MM.1S (cell line): Measurements from ENCODE around the gene CNTROB.

ENCODE experiments used
- DNase-seq: peaks from one replicate; pipeline ENCODE4 v3.0.0-alpha.2; 2015
- H2AFZ ChIP-seq: fragments of 300-600 bp; sonication (generic); 2 replicates; pipeline ENCODE4 v1.6.0; 2016; ENCODE audit warnings: antibody characterized with exemption, low read length
- H3F3A ChIP-seq: fragments of 300-600 bp; sonication (generic); 2 replicates; pipeline ENCODE4 v1.6.1; 2016; ENCODE audit warnings: mild to moderate bottlenecking, antibody characterized with exemption, low read length, moderate library complexity, mixed read lengths; ENCODE audit not compliant: insufficient read depth
- H3K27ac ChIP-seq: fragments of 300-600 bp; sonication (generic); 2 replicates; pipeline ENCODE4 v1.5.1; 2016; ENCODE audit warnings: mild to moderate bottlenecking, low read length
- H3K27me3 ChIP-seq: fragments of 300-600 bp; sonication (generic); replicated peaks from 2 replicates; pipeline ENCODE4 v1.6.0; 2016; ENCODE audit warnings: low read length; ENCODE audit not compliant: insufficient read depth
- H3K36me3 ChIP-seq: fragments of 300-600 bp; sonication (generic); replicated peaks from 2 replicates; pipeline ENCODE4 v1.6.1; 2016; ENCODE audit warnings: mild to moderate bottlenecking, low read length, mixed read lengths; ENCODE audit not compliant: insufficient read depth
- H3K4me1 ChIP-seq: fragments of 300-600 bp; sonication (generic); 2 replicates; pipeline ENCODE4 v1.6.1; 2016; ENCODE audit warnings: low read length, mixed read lengths
- H3K4me2 ChIP-seq: fragments of 300-600 bp; sonication (generic); 2 replicates; pipeline ENCODE4 v1.6.0; 2016; ENCODE audit warnings: low read depth, low read length
- H3K4me3 ChIP-seq: fragments of 300-600 bp; sonication (generic); 2 replicates; pipeline ENCODE4 v1.5.1; 2016; ENCODE audit warnings: low read length, mixed read lengths
- H3K79me2 ChIP-seq: fragments of 300-600 bp; sonication (generic); 2 replicates; pipeline ENCODE4 v1.6.1; 2016; ENCODE audit warnings: mixed run types, low read length, mixed read lengths
- H3K9ac ChIP-seq: fragments of 300-600 bp; sonication (generic); 2 replicates; pipeline ENCODE4 v1.6.1; 2016; ENCODE audit warnings: low read length, mixed read lengths
- H3K9me2 ChIP-seq: fragments of 300-600 bp; sonication (generic); replicated peaks from 2 replicates; pipeline ENCODE4 v1.6.1; 2016; ENCODE audit warnings: mild to moderate bottlenecking, low read length, mixed read lengths; ENCODE audit not compliant: insufficient read depth
- H3K9me3 ChIP-seq: fragments of 300-600 bp; sonication (generic); replicated peaks from 2 replicates; pipeline ENCODE4 v1.6.1; 2016; ENCODE audit warnings: mild to moderate bottlenecking, low read length, mixed read lengths; ENCODE audit not compliant: insufficient read depth
- H4K20me1 ChIP-seq: fragments of 300-600 bp; sonication (generic); 2 replicates; pipeline ENCODE4 v1.6.1; 2016; ENCODE audit warnings: mild to moderate bottlenecking, low read length, moderate library complexity, mixed read lengths; ENCODE audit not compliant: insufficient read depth
- CTCF ChIP-seq: fragments of 300-600 bp; sonication (generic); IDR thresholded peaks from 2 replicates; pipeline ENCODE4 v1.5.1; 2016; ENCODE audit warnings: antibody characterized with exemption, low read length, mixed read lengths
- EZH2 ChIP-seq: fragments of 300-600 bp; sonication (generic); optimal IDR thresholded peaks from 2 replicates; pipeline ENCODE3; 2017; ENCODE audit warnings: low read depth, mild to moderate bottlenecking, antibody characterized with exemption, low read length, mixed read lengths
- EZH2phosphoT487 ChIP-seq: fragments of 300-600 bp; sonication (generic); IDR thresholded peaks from 2 replicates; pipeline ENCODE4 v1.6.1; 2018; ENCODE audit warnings: antibody characterized with exemption, low read length

The CNTROB gene

GRCh38 chr17:7944326-7944725 lies 12.3 kb downstream of the CNTROB start:
- Histone ChIP-seq H2AFZ (no peak overlapping the region), H3K27me3 (no peaks in the 10 kb centered on the region), H4K20me1 (no peaks in the 10 kb centered on the region), H3F3A (no peaks in the 10 kb centered on the region), H3K9me2 (no peaks in the 10 kb centered on the region), H3K9me3 (no peaks in the 10 kb centered on the region), H3K9ac (no peak overlapping the region), H3K4me3 (no peak overlapping the region), H3K4me1 (no peaks in the 10 kb centered on the region), H3K4me2 (no peak overlapping the region), H3K79me2 (no peaks in the 10 kb centered on the region), H3K36me3 (peaks cover 5% of the 10 kb centered on the region; the same call in 1 of the 2 replicates), H3K27ac (no peak overlapping the region)
- TF ChIP-seq EZH2 (no peak), CTCF (no peak), EZH2phosphoT487 (no peak)
- no peak for DNase-seq

- no peaks in the 10 kb centered on the region for H3K9me3 ChIP-seq
- H2AFZ ChIP-seq, result no peak overlapping the region
- H3K4me1 ChIP-seq, result no peaks in the 10 kb centered on the region
- H3K4me3 ChIP-seq, result no peak overlapping the region
- TF ChIP-seq EZH2 (no peak), EZH2phosphoT487 (no peak), CTCF (no peak)
- DNase-seq, result no peak
- H3K9me2 ChIP-seq, result no peaks in the 10 kb centered on the region
- H3K27ac ChIP-seq, result no peak overlapping the region
- H3K27me3 ChIP-seq, result no peaks in the 10 kb centered on the region
- no peaks in the 10 kb centered on the region for H4K20me1 ChIP-seq
- H3K9ac ChIP-seq, result no peak overlapping the region
- H3K36me3 ChIP-seq, result no peaks in the 10 kb centered on the region
- H3K79me2 ChIP-seq, result no peaks in the 10 kb centered on the region
- H3K4me2 ChIP-seq, result no peak overlapping the region
- H3F3A ChIP-seq, result no peaks in the 10 kb centered on the region
Observed at GRCh38 chr17:7945651-7946050, 13.6 kb downstream of the CNTROB start.

GRCh38 chr17:7946441-7946840 lies 14.4 kb downstream of the CNTROB start:
- no peaks in the 10 kb centered on the region for H4K20me1 ChIP-seq
- no peaks in the 10 kb centered on the region for H3K27me3 ChIP-seq
- no peak overlapping the region for H3K9ac ChIP-seq
- no peak for DNase-seq
- no peaks in the 10 kb centered on the region for H3F3A ChIP-seq
- H3K4me2 ChIP-seq, result no peak overlapping the region
- H3K4me3 ChIP-seq, result no peak overlapping the region
- H3K9me3 ChIP-seq, result no peaks in the 10 kb centered on the region
- TF ChIP-seq EZH2 (no peak), CTCF (no peak), EZH2phosphoT487 (no peak)
- peaks cover 6% of the 10 kb centered on the region for H3K4me1 ChIP-seq
- H3K79me2 ChIP-seq, result no peaks in the 10 kb centered on the region
- H2AFZ ChIP-seq, result no peak overlapping the region
- H3K36me3 ChIP-seq, result no peaks in the 10 kb centered on the region
- no peak overlapping the region for H3K27ac ChIP-seq
- H3K9me2 ChIP-seq, result no peaks in the 10 kb centered on the region

- Histone ChIP-seq H3K27me3 (no peaks in the 10 kb centered on the region), H3K9me3 (no peaks in the 10 kb centered on the region), H3F3A (no peaks in the 10 kb centered on the region), H3K4me1 (peaks cover 10% of the 10 kb centered on the region), H3K4me2 (no peak overlapping the region), H3K9me2 (no peaks in the 10 kb centered on the region), H3K79me2 (no peaks in the 10 kb centered on the region), H3K4me3 (no peak overlapping the region), H3K9ac (no peak overlapping the region), H3K36me3 (no peaks in the 10 kb centered on the region), H3K27ac (no peak overlapping the region), H2AFZ (no peak overlapping the region), H4K20me1 (no peaks in the 10 kb centered on the region)
- no peak for DNase-seq
- no peak for TF ChIP-seq EZH2phosphoT487
- no peak for TF ChIP-seq CTCF
- no peak for TF ChIP-seq EZH2
Observed at GRCh38 chr17:7947651-7948050, 15.6 kb downstream of the CNTROB start.
